GM12892 (cell line): ENCODE results near the gene PRSS56.

ENCODE experiments used
- POLR2A ChIP-seq: IDR thresholded peaks from 2 replicates; pipeline ENCODE4 v1.6.1; 2011; ENCODE audit warnings: low read depth, low read length, control low read depth
- POLR2AphosphoS5 ChIP-seq: IDR thresholded peaks from 2 replicates; pipeline ENCODE4 v1.6.1; 2011; ENCODE audit warnings: low read depth, low read length, control low read depth

DNA sequence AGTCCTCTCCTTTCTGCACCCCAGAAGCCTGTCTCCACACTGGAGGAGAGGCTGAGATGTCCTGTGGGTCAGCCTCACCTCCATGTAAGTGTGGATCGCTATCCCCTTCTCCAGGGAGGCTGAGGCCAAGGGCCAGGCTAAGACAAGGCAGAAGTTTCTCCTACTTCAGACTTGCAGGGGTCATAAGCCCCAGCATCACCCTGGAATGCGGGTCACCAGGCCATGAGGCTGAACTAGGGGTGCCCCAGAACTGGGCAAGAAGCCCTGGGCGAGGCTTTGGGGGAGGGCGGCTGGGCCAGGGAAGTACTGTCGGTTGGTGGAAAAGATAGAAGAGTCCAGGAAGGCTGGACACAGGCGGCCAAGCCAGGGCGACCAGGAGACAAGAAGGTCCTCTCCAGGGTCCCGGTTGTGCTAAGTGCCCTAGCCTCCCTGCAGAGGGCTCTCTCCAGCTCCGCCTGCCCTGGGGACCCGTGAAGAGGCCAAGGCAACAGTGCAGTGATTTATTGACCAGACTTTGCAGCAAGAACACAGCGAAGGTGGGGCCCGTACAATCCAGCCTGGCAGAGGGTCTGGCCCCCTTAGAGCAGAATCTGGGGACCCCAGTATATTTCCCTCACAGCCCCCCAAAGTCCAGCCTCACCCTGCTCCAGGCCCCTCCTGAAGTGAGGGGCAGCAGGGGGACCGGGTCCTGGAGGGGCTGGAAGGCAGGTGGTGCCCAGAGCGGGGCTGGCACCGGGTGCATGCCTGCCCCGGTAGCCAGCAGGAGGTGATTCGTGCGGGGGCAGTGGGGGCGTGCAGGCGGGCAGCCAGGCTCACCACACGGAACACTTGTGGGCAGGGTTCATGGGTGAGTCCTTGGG is 40.6 kb upstream of the PRSS56 start:
- TF ChIP-seq POLR2A: no peak
- no peak for TF ChIP-seq POLR2AphosphoS5
